HepG2 (cell line): ENCODE measurements around the gene NDUFS5. TPM values are rescaled to one million over a fixed set of nuclear protein-coding genes. Genes with fewer than 3 reads are reported as not detected.

Experiments
- ARHGAP35 ChIP-seq: sonication (generic); formaldehyde crosslinking; IDR thresholded peaks from 2 replicates; pipeline ENCODE4 v1.9.0; 2022; ENCODE audit warnings: mild to moderate bottlenecking, inconsistent platforms, moderate library complexity, missing genetic modification reagents, borderline replicate concordance
- KDM3A ChIP-seq: IDR thresholded peaks from 2 replicates; pipeline ENCODE4 v1.6.1; 2018; ENCODE audit warnings: low read depth, missing compliant biosample characterization
- KLF12 ChIP-seq: sonication (generic); formaldehyde crosslinking; IDR thresholded peaks from 2 replicates; pipeline ENCODE4 v1.4.0; 2020; ENCODE audit warnings: missing genetic modification reagents, borderline replicate concordance
- MAFF ChIP-seq: IDR thresholded peaks from 2 replicates; pipeline ENCODE4 v1.6.1; 2011; ENCODE audit warnings: low read depth, low read length, improper control_type of control experiment
- MED1 ChIP-seq: sonication (generic); formaldehyde crosslinking; IDR thresholded peaks from 2 replicates; pipeline ENCODE4 v1.4.0; 2020; ENCODE audit warnings: missing genetic modification reagents
- MEF2D ChIP-seq: sonication (generic); formaldehyde crosslinking; IDR thresholded peaks from 2 replicates; pipeline ENCODE4 v1.5.1; 2020; ENCODE audit warnings: mild to moderate bottlenecking, missing genetic modification reagents
- MEIS2 ChIP-seq: sonication (generic); formaldehyde crosslinking; IDR thresholded peaks from 2 replicates; pipeline ENCODE4 v1.9.0; 2021; ENCODE audit warnings: mild to moderate bottlenecking, missing genetic modification reagents
- MZF1 ChIP-seq: sonication (generic); formaldehyde crosslinking; IDR thresholded peaks from 2 replicates; pipeline ENCODE4 v1.8.1; 2023; ENCODE audit warnings: mild to moderate bottlenecking, missing genetic modification reagents, borderline replicate concordance
- NONO ChIP-seq, 2 experiments: fragments of 450-650 bp in 1 of 2; sonication (generic) in 1 of 2; formaldehyde crosslinking in 1 of 2; IDR thresholded peaks in 1 of 2; conservative IDR thresholded peaks in 1 of 2; 2 replicates each; pipeline versions ENCODE4 v1.6.1 to v1.8.0; 2017 to 2022; ENCODE audit warnings: mild to moderate bottlenecking in 1 of 2, missing genetic modification reagents in 1 of 2, moderate library complexity in 1 of 2
- RFXANK ChIP-seq: IDR thresholded peaks from 2 replicates; pipeline ENCODE4 v1.6.1; 2016
- STAG1 ChIP-seq: sonication (generic); formaldehyde crosslinking; IDR thresholded peaks from 2 replicates; pipeline ENCODE4 v1.4.0; 2020; ENCODE audit warnings: missing genetic modification reagents
- TMF1 ChIP-seq: sonication (generic); formaldehyde crosslinking; IDR thresholded peaks from 2 replicates; pipeline ENCODE4 v1.8.1; 2022; ENCODE audit warnings: low read depth, missing genetic modification reagents
- ZBTB38 ChIP-seq: sonication (generic); formaldehyde crosslinking; IDR thresholded peaks from 2 replicates; pipeline ENCODE4 v1.5.1; 2020; ENCODE audit warnings: mild to moderate bottlenecking, missing genetic modification reagents
- ZC3H4 ChIP-seq: sonication (generic); formaldehyde crosslinking; IDR thresholded peaks from 2 replicates; pipeline ENCODE4 v1.4.0; 2020; ENCODE audit warnings: missing genetic modification reagents, borderline replicate concordance
- ZNF160 ChIP-seq: sonication (generic); formaldehyde crosslinking; IDR thresholded peaks from 2 replicates; pipeline ENCODE4 v1.8.0; 2022; ENCODE audit warnings: mild to moderate bottlenecking, inconsistent platforms, missing genetic modification reagents
- ZNF275 ChIP-seq: sonication (generic); formaldehyde crosslinking; IDR thresholded peaks from 2 replicates; pipeline ENCODE4 v1.8.0; 2022; ENCODE audit warnings: missing genetic modification reagents, mild to moderate bottlenecking, inconsistent platforms, borderline replicate concordance
- ZNF619 ChIP-seq: sonication (generic); formaldehyde crosslinking; IDR thresholded peaks from 2 replicates; pipeline ENCODE4 v1.4.0; 2020; ENCODE audit warnings: mild to moderate bottlenecking, missing genetic modification reagents
- ZNF747 ChIP-seq: sonication (generic); formaldehyde crosslinking; IDR thresholded peaks from 2 replicates; pipeline ENCODE4 v1.8.1; 2023; ENCODE audit warnings: missing genetic modification reagents, mild to moderate bottlenecking, borderline replicate concordance
- ZNF776 ChIP-seq: sonication (generic); formaldehyde crosslinking; IDR thresholded peaks from 2 replicates; pipeline ENCODE4 v1.4.0; 2020; ENCODE audit warnings: mild to moderate bottlenecking, missing genetic modification reagents
- polyA plus RNA-seq, 8 experiments: library from polyadenylated mRNA; depleted of rRNA in 3 of 8; stranded (reverse) in 7 of 8; unstranded in 1 of 8; fragments of >200 nt; fragmentation: Illumina TruSeq in 4 of 8; extraction: Trizol in 4 of 8; gene quantifications; 2 replicates each; pipeline versions ENCODE4 v1.2.1 to v1.2.3, GENCODE V29; 2011 to 2016; ENCODE audit warnings: low read depth in 4 of 8, missing spikeins in 1 of 8, mixed read lengths in 1 of 8; ENCODE audit not compliant: insufficient read depth in 1 of 8
- total RNA-seq, 5 experiments: library from RNA; depleted of rRNA; stranded (reverse); fragments of >200 nt; fragmentation: Illumina TruSeq; extraction: Trizol; gene quantifications; 2 replicates each; pipeline ENCODE4 v1.2.3, GENCODE V29; 2016; ENCODE audit warnings: low read depth in 1 of 5
- TF ChIP-seq, protein P1 (sequence below): sonication (generic); formaldehyde crosslinking; IDR thresholded peaks from 2 replicates; pipeline ENCODE4 v1.8.0; 2022; ENCODE audit warnings: mild to moderate bottlenecking, missing genetic modification reagents
- TF ChIP-seq, protein P2 (sequence below): sonication (generic); formaldehyde crosslinking; IDR thresholded peaks from 2 replicates; pipeline ENCODE4 v1.4.0; 2020; ENCODE audit warnings: missing genetic modification reagents, low read depth, mild to moderate bottlenecking, borderline replicate concordance
- TF ChIP-seq, protein P3 (sequence below): IDR thresholded peaks from 2 replicates; pipeline ENCODE4 v1.6.1; 2012; ENCODE audit warnings: inconsistent platforms
- TF ChIP-seq, protein P4 (sequence below): sonication (generic); formaldehyde crosslinking; IDR thresholded peaks from 2 replicates; pipeline ENCODE4 v1.5.1; 2020; ENCODE audit warnings: missing genetic modification reagents, mild to moderate bottlenecking, borderline replicate concordance

NDUFS5 gene
- total and polyA plus RNA-seq, 2 of the 13 experiments (the other 11 are each of a cell fraction or from before 2014, with no cell fraction given): 263 to 466 TPM

DNA sequence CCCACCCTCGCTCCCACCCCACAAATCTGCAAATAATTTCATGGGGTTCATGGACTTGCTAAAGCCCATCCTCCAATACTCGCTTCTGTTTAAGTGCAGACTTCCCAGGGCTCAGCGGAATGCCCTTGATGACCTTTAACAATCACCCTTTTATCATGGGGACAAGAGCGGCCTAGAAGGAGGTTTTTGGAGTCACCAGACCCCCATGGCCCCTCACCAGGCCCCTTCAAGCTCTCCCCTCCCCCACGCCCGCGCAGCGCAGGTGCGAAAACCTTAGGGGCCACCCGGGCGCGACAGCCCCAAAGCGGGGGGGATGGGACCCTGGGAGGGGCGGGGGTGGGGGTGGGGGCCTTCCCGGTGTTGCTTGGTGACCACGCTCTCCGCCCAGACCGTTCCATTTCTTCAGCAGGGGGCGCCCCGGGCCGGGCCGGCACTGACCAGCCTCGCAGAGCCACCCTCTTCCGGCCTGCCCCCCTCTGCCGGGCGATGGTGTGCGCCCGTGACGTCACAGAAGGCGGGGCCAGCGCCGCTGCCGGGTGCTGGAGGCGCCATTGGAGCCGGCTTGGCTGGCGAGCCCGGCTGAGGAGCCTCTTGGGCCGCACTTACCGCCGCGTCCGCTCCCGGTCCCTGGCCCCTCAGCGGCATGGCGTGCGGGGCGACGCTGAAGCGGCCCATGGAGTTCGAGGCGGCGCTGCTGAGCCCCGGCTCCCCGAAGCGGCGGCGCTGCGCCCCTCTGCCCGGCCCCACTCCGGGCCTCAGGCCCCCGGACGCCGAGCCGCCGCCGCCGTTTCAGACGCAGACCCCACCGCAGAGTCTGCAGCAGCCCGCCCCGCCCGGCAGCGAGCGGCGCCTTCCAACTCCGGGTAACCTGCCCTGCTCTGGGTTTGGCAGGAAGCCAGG lies 35.2 kb upstream of the NDUFS5 start, which contains the start of gene AKIRIN1 (continued):
- TF ChIP-seq, protein P1, sequence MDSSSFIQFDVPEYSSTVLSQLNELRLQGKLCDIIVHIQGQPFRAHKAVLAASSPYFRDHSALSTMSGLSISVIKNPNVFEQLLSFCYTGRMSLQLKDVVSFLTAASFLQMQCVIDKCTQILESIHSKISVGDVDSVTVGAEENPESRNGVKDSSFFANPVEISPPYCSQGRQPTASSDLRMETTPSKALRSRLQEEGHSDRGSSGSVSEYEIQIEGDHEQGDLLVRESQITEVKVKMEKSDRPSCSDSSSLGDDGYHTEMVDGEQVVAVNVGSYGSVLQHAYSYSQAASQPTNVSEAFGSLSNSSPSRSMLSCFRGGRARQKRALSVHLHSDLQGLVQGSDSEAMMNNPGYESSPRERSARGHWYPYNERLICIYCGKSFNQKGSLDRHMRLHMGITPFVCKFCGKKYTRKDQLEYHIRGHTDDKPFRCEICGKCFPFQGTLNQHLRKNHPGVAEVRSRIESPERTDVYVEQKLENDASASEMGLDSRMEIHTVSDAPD (CRISPR knock-in tag): 0 out of 2 replicates have a peak, but pooled peaks have one; percentile 43
- peak; percentile 81 for TF ChIP-seq ZNF776 (CRISPR knock-in tag)
- TF ChIP-seq MAFF: no peak
- TF ChIP-seq ARHGAP35 (CRISPR knock-in tag): no peak
- peak; percentile 54; the same call in 1 of the 2 replicates for TF ChIP-seq ZNF747 (CRISPR knock-in tag)
- no peak for TF ChIP-seq NONO (IDR thresholded peaks at IDR 0.05)
- TF ChIP-seq NONO (CRISPR knock-in tag; conservative IDR thresholded peaks at IDR 0.05): peak; percentile 77
- TF ChIP-seq ZC3H4 (CRISPR knock-in tag): no peak
- TF ChIP-seq KDM3A (CRISPR knock-in tag): peak; percentile 81; the same call in 1 of the 2 replicates
- 0 out of 2 replicates have a peak, but pooled peaks have one; percentile 23 for TF ChIP-seq ZNF160 (CRISPR knock-in tag)
- TF ChIP-seq TMF1: peak; percentile 83
- TF ChIP-seq KLF12: peak; percentile 78; the same call in 1 of the 2 replicates
- TF ChIP-seq, protein P2, sequence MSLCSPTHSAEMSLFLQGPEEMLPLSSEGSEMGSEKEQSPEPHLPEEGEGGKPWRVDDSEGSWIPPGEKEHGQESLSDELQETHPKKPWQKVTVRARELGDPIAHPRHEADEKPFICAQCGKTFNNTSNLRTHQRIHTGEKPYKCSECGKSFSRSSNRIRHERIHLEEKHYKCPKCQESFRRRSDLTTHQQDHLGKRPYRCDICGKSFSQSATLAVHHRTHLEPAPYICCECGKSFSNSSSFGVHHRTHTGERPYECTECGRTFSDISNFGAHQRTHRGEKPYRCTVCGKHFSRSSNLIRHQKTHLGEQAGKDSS (CRISPR knock-in tag): no peak
- TF ChIP-seq, protein P3, sequence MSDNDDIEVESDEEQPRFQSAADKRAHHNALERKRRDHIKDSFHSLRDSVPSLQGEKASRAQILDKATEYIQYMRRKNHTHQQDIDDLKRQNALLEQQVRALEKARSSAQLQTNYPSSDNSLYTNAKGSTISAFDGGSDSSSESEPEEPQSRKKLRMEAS: peak; percentile 64
- TF ChIP-seq ZNF275 (CRISPR knock-in tag): peak; percentile 77; the same call in 1 of the 2 replicates
- peak; percentile 76 for TF ChIP-seq MED1 (CRISPR knock-in tag)
- no peak for TF ChIP-seq MEF2D (CRISPR knock-in tag)
- 0 out of 2 replicates have a peak, but pooled peaks have one; percentile 43 for TF ChIP-seq ZNF619 (CRISPR knock-in tag)
- TF ChIP-seq MZF1: no peak
- TF ChIP-seq, protein P4, sequence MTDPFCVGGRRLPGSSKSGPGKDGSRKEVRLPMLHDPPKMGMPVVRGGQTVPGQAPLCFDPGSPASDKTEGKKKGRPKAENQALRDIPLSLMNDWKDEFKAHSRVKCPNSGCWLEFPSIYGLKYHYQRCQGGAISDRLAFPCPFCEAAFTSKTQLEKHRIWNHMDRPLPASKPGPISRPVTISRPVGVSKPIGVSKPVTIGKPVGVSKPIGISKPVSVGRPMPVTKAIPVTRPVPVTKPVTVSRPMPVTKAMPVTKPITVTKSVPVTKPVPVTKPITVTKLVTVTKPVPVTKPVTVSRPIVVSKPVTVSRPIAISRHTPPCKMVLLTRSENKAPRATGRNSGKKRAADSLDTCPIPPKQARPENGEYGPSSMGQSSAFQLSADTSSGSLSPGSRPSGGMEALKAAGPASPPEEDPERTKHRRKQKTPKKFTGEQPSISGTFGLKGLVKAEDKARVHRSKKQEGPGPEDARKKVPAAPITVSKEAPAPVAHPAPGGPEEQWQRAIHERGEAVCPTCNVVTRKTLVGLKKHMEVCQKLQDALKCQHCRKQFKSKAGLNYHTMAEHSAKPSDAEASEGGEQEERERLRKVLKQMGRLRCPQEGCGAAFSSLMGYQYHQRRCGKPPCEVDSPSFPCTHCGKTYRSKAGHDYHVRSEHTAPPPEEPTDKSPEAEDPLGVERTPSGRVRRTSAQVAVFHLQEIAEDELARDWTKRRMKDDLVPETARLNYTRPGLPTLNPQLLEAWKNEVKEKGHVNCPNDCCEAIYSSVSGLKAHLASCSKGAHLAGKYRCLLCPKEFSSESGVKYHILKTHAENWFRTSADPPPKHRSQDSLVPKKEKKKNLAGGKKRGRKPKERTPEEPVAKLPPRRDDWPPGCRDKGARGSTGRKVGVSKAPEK (CRISPR knock-in tag): no peak
- no peak for TF ChIP-seq RFXANK
- TF ChIP-seq ZBTB38 (CRISPR knock-in tag): peak; percentile 68
- TF ChIP-seq STAG1 (CRISPR knock-in tag): no peak
- peak; percentile 57; the same call in 1 of the 2 replicates for TF ChIP-seq MEIS2 (CRISPR knock-in tag)
